Measurements from ENCODE around the gene SMYD5.

- TF ChIP-seq CTCF (conservative IDR thresholded peaks at IDR 0.05; ENCODE audit: low read depth, low read length) (peak; percentile 90), EZH2 (IDR thresholded peaks at IDR 0.05; ENCODE audit: low read length, unreplicated experiment) (no peak), EZH2phosphoT487 (IDR thresholded peaks at IDR 0.05; ENCODE audit: borderline replicate concordance, low read length) (no peak)
Observed at GRCh38 chr2:73212448-73213176, 1.4 kb upstream of the SMYD5 start.
